Thyroid gland (tissue), 4 donors: Measurements from ENCODE around the gene PAX8. TPM values are rescaled to one million over a fixed set of nuclear protein-coding genes. Genes with fewer than 3 reads are reported as not detected.
A peak's percentile ranks its signal among the peaks of the same experiment; 100 is the strongest.

ENCODE experiments used
- DNase-seq, 2 donors: peaks; one replicate each; pipeline ENCODE4 v3.0.0-alpha.2; 2019
- H3K27ac ChIP-seq, 3 donors: fragments of 200-600 bp; sonication (generic); 1 replicate in 2 of 3; 2 replicates in 1 of 3; pipeline ENCODE4 v1.5.1; 2016 to 2019; ENCODE audit warnings: mild to moderate bottlenecking in 1 of 3, moderate library complexity in 1 of 3
- H3K27me3 ChIP-seq: fragments of 200-600 bp; sonication (generic); one replicate; pipeline ENCODE4 v1.5.1; 2019
- H3K36me3 ChIP-seq, 2 donors: fragments of 200-600 bp; sonication (generic); one replicate each; pipeline ENCODE4 v1.5.1; 2016 to 2019
- H3K4me1 ChIP-seq, 2 donors: fragments of 200-600 bp; sonication (generic); one replicate each; pipeline ENCODE4 v1.5.1; 2017 to 2019
- H3K4me3 ChIP-seq, 3 donors: fragments of 200-600 bp; sonication (generic); replicated peaks in 1 of 3; 1 replicate in 2 of 3; 2 replicates in 1 of 3; pipeline ENCODE4 v1.5.1; 2016; ENCODE audit warnings: mild to moderate bottlenecking in 1 of 3
- H3K9me3 ChIP-seq: fragments of 200-600 bp; sonication (generic); one replicate; pipeline ENCODE4 v1.5.1; 2017
- CTCF ChIP-seq, 6 experiments: fragments of 200-600 bp in 3 of 6; fragments of 450-650 bp in 3 of 6; sonication (generic) in 3 of 6; IDR thresholded peaks; one replicate each; pipeline ENCODE4 v1.5.1; 2016 to 2019; ENCODE audit warnings: antibody characterized with exemption in 6 of 6, mild to moderate bottlenecking in 2 of 6, inconsistent platforms in 1 of 6, moderate library complexity in 1 of 6
- POLR2A ChIP-seq, 2 donors: fragments of 450-650 bp; IDR thresholded peaks; one replicate each; pipeline ENCODE4 v1.6.1; 2017; ENCODE audit warnings: antibody characterized with exemption in 2 of 2, mild to moderate bottlenecking in 2 of 2, moderate library complexity in 1 of 2
- WGBS, 2 donors: methylation state at CpG; one replicate each; pipeline ENCODE4 v1.1.5; 2017; 5-methylcytosine and 5-hydroxymethylcytosine counted together
- intact Hi-C: fragments of 100-400 bp; cut with DNase I; formaldehyde crosslinking; loops from one replicate; pipeline ENCODE4 v1.15.1; 2023
- total RNA-seq, 4 donors: library from RNA; depleted of rRNA; stranded (reverse); fragments of >200 nt; gene quantifications; one replicate each; pipeline ENCODE4 v1.2.3, GENCODE V29; 2016

The PAX8 gene
- total RNA-seq, 4 donors from 2014 or later = 1,318 to 2,156 (median 1,767) TPM

DNA sequence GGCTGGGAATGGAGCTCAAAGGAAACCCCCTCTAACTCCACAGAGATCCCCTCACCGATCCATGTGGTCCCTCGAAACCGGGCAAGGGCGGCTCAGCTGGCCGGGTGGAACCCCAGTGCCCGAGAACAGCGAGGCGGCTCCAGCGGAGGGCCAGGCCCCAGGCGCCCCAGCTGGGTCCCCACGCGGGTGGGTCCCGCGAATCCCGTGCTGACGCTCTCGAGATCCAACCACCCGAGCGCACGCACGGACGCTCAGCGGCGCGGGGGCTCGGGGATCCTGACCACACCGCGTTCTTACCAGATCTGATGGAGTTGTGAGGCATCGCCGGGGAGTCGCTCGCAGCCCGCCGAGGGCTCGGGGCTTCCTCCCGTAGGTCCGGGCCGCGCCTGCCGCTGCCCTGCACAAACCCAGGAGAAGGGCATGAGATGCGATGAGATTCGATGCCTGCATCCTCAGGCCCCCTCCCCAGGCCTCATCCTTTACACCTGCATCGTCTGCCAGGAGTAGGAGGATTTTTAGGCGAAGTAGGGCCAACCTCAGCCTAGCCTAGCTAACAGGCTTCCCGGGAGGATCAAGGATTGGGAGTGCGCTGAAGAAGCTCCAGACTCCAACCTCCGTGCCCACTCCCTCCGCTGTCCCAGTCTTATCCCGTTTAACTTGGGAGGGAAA lies 514 bp downstream of the PAX8 start:
- 6 to 10% methylated on average over 21 to 29 of the region's 49 CpGs for WGBS, 2 donors
- TF ChIP-seq CTCF (IDR thresholded peaks at IDR 0.05) (no peak), POLR2A (IDR thresholded peaks at IDR 0.05) (no peak)
- Histone ChIP-seq H3K4me1 (peaks cover 39 to 40% of the 10 kb centered on the region in 2 donors), H3K36me3 (peaks cover 31 to 36% of the 10 kb centered on the region in 2 donors), H3K27me3 (no peaks in the 10 kb centered on the region), H3K9me3 (no peaks in the 10 kb centered on the region), H3K27ac (peak overlapping the region; percentile 92 to 99 (median 93)), H3K4me3 (peak overlapping the region; percentile 49 to 90 (median 73))
- no peak for DNase-seq
- intact Hi-C loops = no loop called here

- no peaks in the 10 kb centered on the region for H3K9me3 ChIP-seq
- peak overlapping the region; percentile 49 to 90 (median 73) for H3K4me3 ChIP-seq
- 0 to 1% methylated on average over 21 to 23 of the region's 56 CpGs for WGBS, 2 donors
- DNase-seq = no peak
- H3K27ac ChIP-seq = peak overlapping the region; percentile 92 to 99 (median 93)
- no peaks in the 10 kb centered on the region for H3K27me3 ChIP-seq
- peaks cover 31 to 38% of the 10 kb centered on the region in 2 donors for H3K36me3 ChIP-seq
- intact Hi-C loops = no loop called here
- TF ChIP-seq POLR2A (IDR thresholded peaks at IDR 0.05) (no peak), CTCF (IDR thresholded peaks at IDR 0.05) (no peak)
- peaks cover 33 to 37% of the 10 kb centered on the region in 2 donors for H3K4me1 ChIP-seq
Measured at GRCh38 chr2:113277474-113278072, 1.1 kb downstream of the PAX8 start.

- Histone ChIP-seq H3K4me3 (peak overlapping the region; percentile 49 to 90 (median 73)), H3K36me3 (peaks cover 31 to 39% of the 10 kb centered on the region in 2 donors), H3K27me3 (no peaks in the 10 kb centered on the region), H3K4me1 (peaks cover 27 to 35% of the 10 kb centered on the region in 2 donors), H3K27ac (peak overlapping the region; percentile 92 to 99 (median 93)), H3K9me3 (no peaks in the 10 kb centered on the region)
- 2% methylated on average over 28 to 39 of the region's 41 CpGs for WGBS, 2 donors
- TF ChIP-seq POLR2A (IDR thresholded peaks at IDR 0.05) (peak in 1 of 2 donors; percentile 23), CTCF (IDR thresholded peaks at IDR 0.05) (no peak)
- intact Hi-C loops = no loop called here
- DNase-seq = no peak
Measured at GRCh38 chr2:113276761-113277425, 1.8 kb downstream of the PAX8 start.

GRCh38 chr2:113276216-113276760 lies 2.4 kb downstream of the PAX8 start:
- WGBS, 2 donors = 9 to 13% methylated on average over 18 of the region's 18 CpGs
- H3K27me3 ChIP-seq = no peaks in the 10 kb centered on the region

More at GRCh38 chr2:113276216-113276760, 2.4 kb downstream of the PAX8 start:
- intact Hi-C loops = no loop called here
- Histone ChIP-seq H3K9me3 (no peaks in the 10 kb centered on the region), H3K4me3 (peak overlapping the region; percentile 49 to 90 (median 73)), H3K4me1 (peaks cover 24 to 35% of the 10 kb centered on the region in 2 donors), H3K36me3 (peaks cover 31 to 39% of the 10 kb centered on the region in 2 donors), H3K27ac (peak overlapping the region; percentile 92 to 99 (median 93))
- DNase-seq = no peak
- TF ChIP-seq POLR2A (IDR thresholded peaks at IDR 0.05) (no peak), CTCF (IDR thresholded peaks at IDR 0.05) (no peak)
